HepG2 (cell line): ENCODE data around the gene BHLHE23. TPM values are rescaled to one million over a fixed set of nuclear protein-coding genes. Genes with fewer than 3 reads are reported as not detected.

ENCODE experiments used
- ELF3 ChIP-seq: IDR thresholded peaks from 2 replicates; pipeline ENCODE4 v1.6.1; 2016; ENCODE audit warnings: missing genetic modification reagents, missing compliant biosample characterization
- FOXC1 ChIP-seq: sonication (generic); formaldehyde crosslinking; IDR thresholded peaks from 2 replicates; pipeline ENCODE4 v1.8.0; 2022; ENCODE audit warnings: mild to moderate bottlenecking, missing genetic modification reagents, borderline replicate concordance
- GLI4 ChIP-seq: sonication (generic); formaldehyde crosslinking; IDR thresholded peaks from 2 replicates; pipeline ENCODE4 v1.5.1; 2020; ENCODE audit warnings: missing genetic modification reagents, mild to moderate bottlenecking, moderate library complexity, borderline replicate concordance
- HOXA3 ChIP-seq: sonication (generic); formaldehyde crosslinking; IDR thresholded peaks from 2 replicates; pipeline ENCODE4 v1.5.0; 2020; ENCODE audit warnings: missing genetic modification reagents
- LCORL ChIP-seq, 2 experiments: fragments of 450-650 bp in 1 of 2; sonication (generic) in 1 of 2; formaldehyde crosslinking in 1 of 2; IDR thresholded peaks; 2 replicates each; pipeline versions ENCODE4 v1.5.0 to v1.6.1; 2017 to 2020; ENCODE audit warnings: antibody characterized with exemption in 1 of 2, missing genetic modification reagents in 1 of 2
- NCOA1 ChIP-seq: sonication (generic); formaldehyde crosslinking; IDR thresholded peaks from 2 replicates; pipeline ENCODE4 v1.9.0; 2021; ENCODE audit warnings: missing genetic modification reagents
- PAX8 ChIP-seq: sonication (generic); formaldehyde crosslinking; IDR thresholded peaks from 2 replicates; pipeline ENCODE4 v1.8.0; 2022; ENCODE audit warnings: mild to moderate bottlenecking, missing genetic modification reagents, borderline replicate concordance
- RAD21 ChIP-seq: fragments of 450-650 bp; formaldehyde crosslinking; IDR thresholded peaks from 2 replicates; pipeline ENCODE4 v1.5.0; 2020; ENCODE audit warnings: mild to moderate bottlenecking
- SOX13 ChIP-seq, 3 experiments: fragments of 450-650 bp in 1 of 3; sonication (generic) in 1 of 3; formaldehyde crosslinking in 1 of 3; IDR thresholded peaks in 2 of 3; conservative IDR thresholded peaks in 1 of 3; 2 replicates each; pipeline versions ENCODE4 v1.5.0 to v1.6.1; 2016 to 2020; ENCODE audit warnings: antibody characterized with exemption in 1 of 3, mild to moderate bottlenecking in 1 of 3, missing compliant biosample characterization in 1 of 3, missing genetic modification reagents in 1 of 3, moderate library complexity in 1 of 3
- UBTF ChIP-seq: sonication (generic); formaldehyde crosslinking; IDR thresholded peaks from 2 replicates; pipeline ENCODE4 v1.4.0; 2020; ENCODE audit warnings: mild to moderate bottlenecking, missing genetic modification reagents
- ZHX2 ChIP-seq, 2 experiments: sonication (generic) in 1 of 2; formaldehyde crosslinking in 1 of 2; IDR thresholded peaks; 2 replicates each; pipeline versions ENCODE4 v1.6.1 to v1.9.0; 2014 to 2022; ENCODE audit warnings: antibody characterized with exemption in 1 of 2, borderline replicate concordance in 1 of 2, inconsistent platforms in 1 of 2, low read depth in 1 of 2, missing genetic modification reagents in 1 of 2
- ZKSCAN1 ChIP-seq: fragments of 150-350 bp; IDR thresholded peaks from 2 replicates; pipeline ENCODE4 v1.6.1; 2014; ENCODE audit warnings: low read length
- ZNF253 ChIP-seq: sonication (generic); formaldehyde crosslinking; IDR thresholded peaks from 2 replicates; pipeline ENCODE4 v1.8.0; 2022; ENCODE audit warnings: mild to moderate bottlenecking, missing genetic modification reagents, borderline replicate concordance
- ZNF543 ChIP-seq: sonication (generic); formaldehyde crosslinking; IDR thresholded peaks from 2 replicates; pipeline ENCODE4 v1.4.0; 2020; ENCODE audit warnings: mild to moderate bottlenecking, missing genetic modification reagents
- ZNF720 ChIP-seq: sonication (generic); formaldehyde crosslinking; IDR thresholded peaks from 2 replicates; pipeline ENCODE4 v1.4.0; 2020; ENCODE audit warnings: missing genetic modification reagents
- polyA plus RNA-seq, 8 experiments: library from polyadenylated mRNA; depleted of rRNA in 3 of 8; stranded (reverse) in 7 of 8; unstranded in 1 of 8; fragments of >200 nt; fragmentation: Illumina TruSeq in 4 of 8; extraction: Trizol in 4 of 8; gene quantifications; 2 replicates each; pipeline versions ENCODE4 v1.2.1 to v1.2.3, GENCODE V29; 2011 to 2016; ENCODE audit warnings: low read depth in 4 of 8, missing spikeins in 1 of 8, mixed read lengths in 1 of 8; ENCODE audit not compliant: insufficient read depth in 1 of 8
- total RNA-seq, 5 experiments: library from RNA; depleted of rRNA; stranded (reverse); fragments of >200 nt; fragmentation: Illumina TruSeq; extraction: Trizol; gene quantifications; 2 replicates each; pipeline ENCODE4 v1.2.3, GENCODE V29; 2016; ENCODE audit warnings: low read depth in 1 of 5

BHLHE23 gene
- total and polyA plus RNA-seq, 2 of the 13 experiments (the other 11 are each of a cell fraction or from before 2014, with no cell fraction given), result not detected

- peak; percentile 58; the same call in 1 of the 2 replicates for TF ChIP-seq PAX8
- TF ChIP-seq HOXA3 (CRISPR knock-in tag), result peak; percentile 1; the same call in 1 of the 2 replicates
- TF ChIP-seq NCOA1 (CRISPR knock-in tag), result 0 out of 2 replicates have a peak, but pooled peaks have one; percentile 37
- TF ChIP-seq FOXC1 (CRISPR knock-in tag), result peak; percentile 62
- 0 out of 2 replicates have a peak, but pooled peaks have one; percentile 15 for TF ChIP-seq ZHX2 (IDR thresholded peaks at IDR 0.05; ENCODE audit: low read depth)
- no peak for TF ChIP-seq ZHX2 (CRISPR knock-in tag; IDR thresholded peaks at IDR 0.05; ENCODE audit: borderline replicate concordance)
- peak; percentile 7; the same call in 1 of the 2 replicates for TF ChIP-seq ZNF253 (CRISPR knock-in tag)
- TF ChIP-seq SOX13 (IDR thresholded peaks at IDR 0.05), result no peak
- 0 out of 4 replicates have a peak, but pooled peaks of 1 of the 2 experiments have one; percentile 82 for TF ChIP-seq SOX13 (CRISPR knock-in tag; conservative IDR thresholded peaks at IDR 0.05 in 1 of 2, IDR thresholded peaks at IDR 0.05 in 1 of 2)
- TF ChIP-seq ELF3 (CRISPR knock-in tag), result no peak
- 0 out of 2 replicates have a peak, but pooled peaks have one; percentile 23 for TF ChIP-seq GLI4
- peak; percentile 79; the same call in 1 of the 2 replicates for TF ChIP-seq UBTF
- no peak for TF ChIP-seq ZNF720 (CRISPR knock-in tag)
- TF ChIP-seq ZKSCAN1, result no peak
- peak; percentile 10; the same call in 1 of the 2 replicates for TF ChIP-seq RAD21 (CRISPR knock-in tag)
- peak; percentile 83 for TF ChIP-seq ZNF543 (CRISPR knock-in tag)
- TF ChIP-seq LCORL (IDR thresholded peaks at IDR 0.05), result no peak
- 0 out of 2 replicates have a peak, but pooled peaks have one; percentile 16 for TF ChIP-seq LCORL (CRISPR knock-in tag; IDR thresholded peaks at IDR 0.05)
These were observed 36.2 kb downstream of the BHLHE23 start (continued) for GRCh38 chr20:62970307-62971210.
